Glutamatergic neuron (in vitro differentiated cells): Measurements from ENCODE around the gene GGCT. TPM values are rescaled to one million over a fixed set of nuclear protein-coding genes. Genes with fewer than 3 reads are reported as not detected.
"Not testable (repeated sequence)": the region's sequence is repeated elsewhere in the genome, so short reads cannot be mapped to it uniquely, and the experiment has no call there.

ENCODE experiments used
- DNase-seq: peaks from one replicate; pipeline ENCODE4 v3.0.0; 2022
- H3K27ac Mint-ChIP-seq: one replicate; pipeline ENCODE4 v1.8.0; 2020; ENCODE audit warnings: mild to moderate bottlenecking, mixed read lengths, inconsistent platforms; ENCODE audit not compliant: unreplicated experiment
- H3K27me3 Mint-ChIP-seq: one replicate; pipeline ENCODE4 v1.8.0; 2020; ENCODE audit warnings: mild to moderate bottlenecking, moderate library complexity, mixed read lengths, inconsistent platforms; ENCODE audit not compliant: unreplicated experiment
- H3K36me3 Mint-ChIP-seq: one replicate; pipeline ENCODE4 v1.8.0; 2020; ENCODE audit warnings: mild to moderate bottlenecking, mixed read lengths, inconsistent platforms; ENCODE audit not compliant: unreplicated experiment
- H3K4me1 Mint-ChIP-seq: one replicate; pipeline ENCODE4 v1.8.0; 2020; ENCODE audit warnings: mild to moderate bottlenecking, low read depth, mixed read lengths, inconsistent platforms; ENCODE audit not compliant: unreplicated experiment
- H3K4me3 Mint-ChIP-seq: one replicate; pipeline ENCODE4 v1.8.0; 2020; ENCODE audit warnings: mild to moderate bottlenecking, mixed read lengths, inconsistent platforms; ENCODE audit not compliant: unreplicated experiment
- H3K9me3 Mint-ChIP-seq: one replicate; pipeline ENCODE4 v1.8.0; 2020; ENCODE audit warnings: mild to moderate bottlenecking, moderate library complexity, mixed read lengths, inconsistent platforms; ENCODE audit not compliant: unreplicated experiment
- total RNA-seq: library from RNA; stranded (reverse); fragmentation: NEBNext Ultra II Directional; extraction: Animal tissue kit (Norgen Biotek cat#: 25700); gene quantifications from one replicate; pipeline ENCODE4 v1.2.1, GENCODE V29; 2021; ENCODE audit not compliant: unreplicated experiment
- TF ChIP-seq, protein P1 (sequence below): fragments of 200-600 bp; sonication (generic); IDR thresholded peaks from one replicate; pipeline ENCODE4 v1.5.0; 2021; ENCODE audit not compliant: partially characterized antibody, unreplicated experiment

Gene GGCT
- total RNA-seq, 1 donor from 2014 or later = 25.0 TPM

GRCh38 chr7:30510124-30511075, 5.8 kb upstream of the GGCT start:
- Mint-ChIP-seq H3K9me3 (peaks cover 5% of the 10 kb centered on the region), H3K4me3 (no peak overlapping the region), H3K27me3 (no peaks in the 10 kb centered on the region), H3K4me1 (peaks cover 2% of the 10 kb centered on the region), H3K36me3 (no peaks in the 10 kb centered on the region), H3K27ac (no peak overlapping the region)
- TF ChIP-seq, protein P1, sequence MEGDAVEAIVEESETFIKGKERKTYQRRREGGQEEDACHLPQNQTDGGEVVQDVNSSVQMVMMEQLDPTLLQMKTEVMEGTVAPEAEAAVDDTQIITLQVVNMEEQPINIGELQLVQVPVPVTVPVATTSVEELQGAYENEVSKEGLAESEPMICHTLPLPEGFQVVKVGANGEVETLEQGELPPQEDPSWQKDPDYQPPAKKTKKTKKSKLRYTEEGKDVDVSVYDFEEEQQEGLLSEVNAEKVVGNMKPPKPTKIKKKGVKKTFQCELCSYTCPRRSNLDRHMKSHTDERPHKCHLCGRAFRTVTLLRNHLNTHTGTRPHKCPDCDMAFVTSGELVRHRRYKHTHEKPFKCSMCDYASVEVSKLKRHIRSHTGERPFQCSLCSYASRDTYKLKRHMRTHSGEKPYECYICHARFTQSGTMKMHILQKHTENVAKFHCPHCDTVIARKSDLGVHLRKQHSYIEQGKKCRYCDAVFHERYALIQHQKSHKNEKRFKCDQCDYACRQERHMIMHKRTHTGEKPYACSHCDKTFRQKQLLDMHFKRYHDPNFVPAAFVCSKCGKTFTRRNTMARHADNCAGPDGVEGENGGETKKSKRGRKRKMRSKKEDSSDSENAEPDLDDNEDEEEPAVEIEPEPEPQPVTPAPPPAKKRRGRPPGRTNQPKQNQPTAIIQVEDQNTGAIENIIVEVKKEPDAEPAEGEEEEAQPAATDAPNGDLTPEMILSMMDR = peak; percentile 86
- peak; percentile 27 for DNase-seq

DNA sequence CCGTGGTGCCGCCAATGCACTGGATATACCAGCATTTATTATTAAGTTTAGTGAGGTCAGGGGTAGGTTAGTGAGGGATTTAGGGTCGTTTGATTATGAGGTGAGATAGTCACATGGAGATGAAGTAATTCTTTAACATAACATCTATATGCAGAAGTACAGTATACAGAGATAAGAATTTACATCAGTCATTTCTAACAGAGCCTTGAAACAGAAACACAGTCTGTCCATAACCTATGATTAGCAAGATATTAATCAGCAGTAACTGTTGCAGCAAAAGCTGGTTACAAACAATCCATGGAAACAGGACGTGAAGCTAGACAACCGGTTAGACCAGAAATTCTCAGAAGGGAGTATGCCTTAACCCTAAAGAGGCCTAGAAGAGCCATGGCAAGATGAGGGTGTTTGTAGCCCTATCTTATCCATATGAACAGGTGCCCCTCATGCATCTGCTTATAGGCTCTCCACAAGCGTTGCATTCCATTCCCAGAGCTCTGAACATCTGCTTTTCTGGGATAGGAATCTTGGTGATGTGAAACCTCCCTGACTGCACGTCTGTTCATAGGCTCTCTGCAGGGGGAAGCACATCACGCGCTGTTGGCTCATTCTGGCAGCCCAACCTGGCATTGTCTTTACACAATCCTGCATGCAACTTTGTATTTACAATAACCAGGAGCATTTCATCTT, 4.7 kb upstream of the GGCT start:
- H3K9me3 Mint-ChIP-seq, H3K27ac Mint-ChIP-seq: not testable (repeated sequence)

GRCh38 chr7:30507346-30507900, 2.8 kb upstream of the GGCT start:
- DNase-seq, H3K9me3 Mint-ChIP-seq, H3K4me3 Mint-ChIP-seq: not testable (repeated sequence)

More for the DNA sequence above, 4.7 kb upstream of the GGCT start:
- not testable (repeated sequence) for H3K4me3 Mint-ChIP-seq, H3K27me3 Mint-ChIP-seq, H3K4me1 Mint-ChIP-seq, DNase-seq, H3K36me3 Mint-ChIP-seq

DNA sequence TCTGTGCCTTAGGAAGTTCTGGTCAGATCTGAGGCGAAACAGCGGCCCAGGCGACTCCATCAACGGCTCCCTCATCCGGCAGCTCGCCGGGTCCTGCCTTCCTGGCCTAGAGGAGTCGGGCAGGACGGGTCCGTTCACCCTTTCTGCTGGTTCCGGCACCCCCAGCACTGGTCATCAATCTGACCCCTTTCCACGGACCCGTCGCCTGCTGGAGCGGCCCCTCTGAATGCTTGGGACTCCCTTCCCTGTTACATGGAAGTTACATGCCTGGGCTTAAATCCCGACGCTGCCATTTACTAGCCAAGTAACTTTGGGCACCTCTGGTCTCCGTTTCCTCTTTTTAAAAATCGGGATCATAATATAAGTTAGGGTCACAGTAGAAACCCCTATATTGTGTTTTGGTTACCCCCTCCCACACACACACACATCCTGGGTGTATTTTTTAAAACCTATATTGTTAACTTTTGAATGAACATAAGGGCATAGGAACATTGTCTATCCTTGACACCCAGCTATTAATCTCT, 607 bp upstream of the GGCT start:
- Mint-ChIP-seq H3K9me3 (peaks cover 5% of the 10 kb centered on the region), H3K27ac (no peak overlapping the region), H3K4me3 (peak overlapping the region; percentile 86), H3K27me3 (no peaks in the 10 kb centered on the region), H3K36me3 (no peaks in the 10 kb centered on the region), H3K4me1 (peaks cover 9% of the 10 kb centered on the region)
- no peak for DNase-seq
- TF ChIP-seq, protein P1 = no peak

More at GRCh38 chr7:30507346-30507900, 2.8 kb upstream of the GGCT start:
- not testable (repeated sequence) for H3K27me3 Mint-ChIP-seq, H3K36me3 Mint-ChIP-seq, H3K27ac Mint-ChIP-seq
- H3K4me1 Mint-ChIP-seq = peaks cover 12% of the 10 kb centered on the region

DNA sequence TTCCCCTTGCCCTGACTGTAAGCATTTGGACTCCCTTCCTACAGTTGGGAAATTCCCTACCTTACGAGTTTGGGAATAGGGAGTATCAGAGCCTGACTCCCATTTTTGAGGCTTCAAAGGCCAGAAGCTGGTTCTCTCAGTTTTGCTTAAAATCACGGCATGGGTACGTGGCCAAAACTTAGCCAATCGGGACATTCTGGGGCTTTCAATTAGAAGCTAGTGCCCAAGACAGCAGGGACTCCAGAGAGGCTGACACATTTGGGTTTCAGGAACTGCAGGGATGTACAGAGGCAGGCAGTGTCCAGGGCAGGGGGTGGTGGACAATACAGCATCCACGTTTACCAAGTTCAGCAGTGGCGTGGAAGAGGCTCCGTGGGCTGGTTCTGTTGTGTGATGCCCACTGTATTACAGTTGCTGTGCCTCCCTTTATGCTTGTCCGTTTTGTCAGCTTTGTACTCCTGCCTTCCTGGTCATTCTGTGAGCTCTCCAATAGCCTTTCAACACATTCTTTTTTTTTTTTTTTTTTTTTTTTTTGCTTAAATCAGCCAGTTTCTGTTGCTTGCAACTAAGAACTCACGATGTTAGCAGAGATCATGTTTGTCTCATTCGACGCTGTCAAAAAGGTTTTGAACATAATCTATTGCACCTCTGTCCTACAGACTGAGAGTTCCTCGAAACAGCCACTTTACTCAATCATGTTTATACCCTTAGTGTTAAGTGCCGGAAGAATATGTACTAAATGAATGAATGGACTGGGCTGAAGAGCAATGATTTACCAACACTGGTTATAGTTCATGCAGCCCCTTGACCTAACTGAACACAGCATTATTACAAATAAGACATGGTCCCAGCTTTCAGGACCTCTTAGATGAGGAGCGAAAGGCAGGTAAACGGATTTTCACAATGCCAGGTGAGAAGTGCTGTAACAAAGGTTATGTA, 1.1 kb downstream of the GGCT start:
- no peaks in the 10 kb centered on the region for H3K36me3 Mint-ChIP-seq
- H3K9me3 Mint-ChIP-seq = peaks cover 5% of the 10 kb centered on the region
- peaks cover 9% of the 10 kb centered on the region for H3K4me1 Mint-ChIP-seq
- no peaks in the 10 kb centered on the region for H3K27me3 Mint-ChIP-seq
- peak overlapping the region; percentile 86 for H3K4me3 Mint-ChIP-seq
- H3K27ac Mint-ChIP-seq = peak overlapping the region; percentile 59
- TF ChIP-seq, protein P1 = no peak
- DNase-seq = no peak
